Lung (tissue), 12 donors: ENCODE results near the gene TEX261. TPM values are rescaled to one million over a fixed set of nuclear protein-coding genes. Genes with fewer than 3 reads are reported as not detected.

Experiments used
- ATAC-seq: fragments of 200-7000 bp; cut with Tn5 transposase; one replicate; pipeline ENCODE4 v1.9.1; 2020; ENCODE audit warnings: moderate number of reproducible peaks; ENCODE audit not compliant: insufficient read depth, low FRiP score
- DNase-seq, 3 donors: peaks; one replicate each; pipeline ENCODE4 v3.0.0-alpha.2; 2013 to 2017
- H3K27ac ChIP-seq, 2 donors: one replicate each; pipeline ENCODE4 v1.5.1; 2013; ENCODE audit warnings: mild to moderate bottlenecking in 2 of 2, moderate library complexity in 2 of 2, control low read depth in 1 of 2, inconsistent platforms in 1 of 2, low read depth in 1 of 2, low read length in 1 of 2
- H3K27me3 ChIP-seq, 3 donors: one replicate each; pipeline ENCODE4 v1.5.1; 2013; ENCODE audit warnings: low read length in 2 of 3; ENCODE audit not compliant: control insufficient read depth in 3 of 3, insufficient read depth in 3 of 3
- H3K36me3 ChIP-seq, 4 donors: one replicate each; pipeline ENCODE4 v1.5.1; 2013; ENCODE audit warnings: low read length in 4 of 4, mild to moderate bottlenecking in 1 of 4, moderate library complexity in 1 of 4; ENCODE audit not compliant: control insufficient read depth in 4 of 4, insufficient read depth in 4 of 4
- H3K4me1 ChIP-seq, 5 donors: one replicate each; pipeline ENCODE4 v1.5.1; 2013; ENCODE audit warnings: low read length in 5 of 5, mild to moderate bottlenecking in 2 of 5, moderate library complexity in 1 of 5; ENCODE audit not compliant: control insufficient read depth in 5 of 5, insufficient read depth in 5 of 5
- H3K4me3 ChIP-seq: one replicate; pipeline ENCODE4 v1.5.1; 2013; ENCODE audit warnings: mild to moderate bottlenecking, control low read depth, moderate library complexity
- H3K9ac ChIP-seq, 2 donors: one replicate each; pipeline ENCODE4 v1.5.1; 2013; ENCODE audit warnings: low read length in 2 of 2, control low read depth in 1 of 2; ENCODE audit not compliant: insufficient read depth in 1 of 2
- H3K9me3 ChIP-seq, 4 donors: one replicate each; pipeline ENCODE4 v1.5.1; 2013; ENCODE audit warnings: low read length in 3 of 4, mild to moderate bottlenecking in 1 of 4, moderate library complexity in 1 of 4; ENCODE audit not compliant: control insufficient read depth in 4 of 4, insufficient read depth in 3 of 4
- CTCF ChIP-seq: IDR thresholded peaks from 2 replicates; pipeline ENCODE4 v1.5.1; 2012; ENCODE audit warnings: mild to moderate bottlenecking; ENCODE audit errors: control extremely low read depth, extremely low read depth
- WGBS, 2 donors: extraction: QIAGEN DNeasy Blood & Tissue Kit; methylation state at CpG; one replicate each; pipeline ENCODE4 v1.1.7; 2013; 5-methylcytosine and 5-hydroxymethylcytosine counted together
- polyA plus RNA-seq, 2 donors: library from polyadenylated mRNA; stranded (reverse); fragments of 200-250 nt; gene quantifications; one replicate each; pipeline ENCODE4 v1.2.1, GENCODE V29; 2013
- total RNA-seq, 2 donors: library from RNA; depleted of rRNA in 1 of 2; stranded (reverse); fragments of >200 nt in 1 of 2; gene quantifications; one replicate each; pipeline ENCODE4 v1.2.1, GENCODE V29; 2014 to 2021
- donor health status: control.
- donor health status: control.
- donor health status: Bipolar disorder and iron deficiency.
- donor health status: healthy.
- donor health status: DM: yes; HTN: yes; CAD: no.

The TEX261 gene
- total and polyA plus RNA-seq, 4 donors = 23.0 to 55.8 (median 34.4) TPM

DNA sequence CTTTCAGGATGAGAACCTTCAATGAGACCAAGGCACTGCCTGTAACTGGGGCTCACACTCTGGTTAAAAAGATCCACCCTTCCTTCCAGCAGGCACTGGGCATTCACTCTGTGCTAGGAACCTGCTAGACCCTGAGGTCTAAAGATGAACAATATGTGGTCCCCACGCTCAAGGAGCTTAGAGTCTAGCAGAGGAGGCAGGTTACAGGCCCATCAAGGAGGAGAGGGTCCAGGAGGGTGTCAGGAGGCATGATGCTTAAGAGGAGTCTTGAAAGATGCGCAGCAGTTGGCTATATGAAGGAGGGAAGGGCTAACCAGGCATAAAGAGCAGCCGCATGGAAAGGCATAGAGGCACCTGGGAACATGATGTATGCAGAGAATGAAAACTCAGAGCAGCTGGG, 11.7 kb downstream of the TEX261 start:
- peaks cover 0 to 1% (median 0%) of the 10 kb centered on the region in 4 donors for H3K9me3 ChIP-seq
- no peaks in the 10 kb centered on the region for H3K27me3 ChIP-seq
- no peak for TF ChIP-seq CTCF
- 95 to 96% methylated on average over 3 of the region's 3 CpGs for WGBS, 2 donors
- H3K4me3 ChIP-seq = no peak overlapping the region
- no peak overlapping the region for H3K9ac ChIP-seq
- peaks cover 0 to 22% (median 13%) of the 10 kb centered on the region in 4 donors for H3K36me3 ChIP-seq
- ATAC-seq (no peak), DNase-seq (no peak)
- peaks cover 0 to 6% (median 1%) of the 10 kb centered on the region in 5 donors for H3K4me1 ChIP-seq
- H3K27ac ChIP-seq = no peak overlapping the region

GRCh38 chr2:70981866-70982810, 12.5 kb downstream of the TEX261 start:
- H3K9me3 ChIP-seq = peaks cover 0 to 1% (median 0%) of the 10 kb centered on the region in 4 donors
- no peak overlapping the region for H3K9ac ChIP-seq
- H3K36me3 ChIP-seq = peaks cover 0 to 14% (median 9%) of the 10 kb centered on the region in 4 donors
- 90 to 93% methylated on average over 14 of the region's 14 CpGs for WGBS, 2 donors
- H3K27me3 ChIP-seq = no peaks in the 10 kb centered on the region
- ATAC-seq (no peak), DNase-seq (no peak)
- H3K4me3 ChIP-seq = no peak overlapping the region
- no peak for TF ChIP-seq CTCF
- H3K4me1 ChIP-seq = peaks cover 0 to 11% (median 6%) of the 10 kb centered on the region in 5 donors
- no peak overlapping the region for H3K27ac ChIP-seq

GRCh38 chr2:70981421-70981820, 13.3 kb downstream of the TEX261 start:
- H3K27ac ChIP-seq = no peak overlapping the region
- H3K27me3 ChIP-seq = no peaks in the 10 kb centered on the region
- TF ChIP-seq CTCF = no peak
- no peak overlapping the region for H3K4me3 ChIP-seq
- ATAC-seq (no peak), DNase-seq (no peak)
- H3K36me3 ChIP-seq = peaks cover 0 to 7% (median 3%) of the 10 kb centered on the region in 4 donors
- H3K9ac ChIP-seq = no peak overlapping the region
- 84 to 94% methylated on average over 2 of the region's 2 CpGs for WGBS, 2 donors
- peaks cover 0 to 1% (median 0%) of the 10 kb centered on the region in 4 donors for H3K9me3 ChIP-seq
- H3K4me1 ChIP-seq = peaks cover 0 to 11% (median 6%) of the 10 kb centered on the region in 5 donors
